NCI-H526 (cell line): ENCODE results near the gene OR5AU1.

Experiments used
- DNase-seq, 2 experiments: peaks; one replicate each; lab custom pipeline; 2025; lab: John Stamatoyannopoulos, UW

OR5AU1 gene

DNA sequence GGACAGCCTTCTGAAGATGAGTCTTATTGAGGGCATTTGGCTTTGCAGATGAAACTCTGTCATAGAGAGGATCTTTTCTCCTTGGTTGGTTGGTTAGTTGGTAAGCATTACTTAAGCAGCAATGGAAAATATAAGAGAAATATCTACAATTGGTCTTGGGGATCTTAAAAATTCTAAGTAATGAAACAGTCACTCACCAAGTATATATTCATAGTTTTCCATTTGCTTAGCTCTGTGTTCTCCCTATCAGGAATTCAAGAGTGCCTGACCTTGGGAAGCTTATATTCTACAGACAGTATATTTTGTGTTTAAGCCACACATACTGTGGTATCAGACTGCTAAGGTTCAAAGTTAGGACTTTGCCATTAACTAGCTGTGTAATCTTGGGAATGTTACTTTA lies at the start of gene OR5AU1:
Gene OR5AU1, minus strand, starts transcription at position 101 of the 400 bp plus-strand sequence. CDS start 191 bp downstream, outside the sequence.
- DNase-seq, result no peak

DNA sequence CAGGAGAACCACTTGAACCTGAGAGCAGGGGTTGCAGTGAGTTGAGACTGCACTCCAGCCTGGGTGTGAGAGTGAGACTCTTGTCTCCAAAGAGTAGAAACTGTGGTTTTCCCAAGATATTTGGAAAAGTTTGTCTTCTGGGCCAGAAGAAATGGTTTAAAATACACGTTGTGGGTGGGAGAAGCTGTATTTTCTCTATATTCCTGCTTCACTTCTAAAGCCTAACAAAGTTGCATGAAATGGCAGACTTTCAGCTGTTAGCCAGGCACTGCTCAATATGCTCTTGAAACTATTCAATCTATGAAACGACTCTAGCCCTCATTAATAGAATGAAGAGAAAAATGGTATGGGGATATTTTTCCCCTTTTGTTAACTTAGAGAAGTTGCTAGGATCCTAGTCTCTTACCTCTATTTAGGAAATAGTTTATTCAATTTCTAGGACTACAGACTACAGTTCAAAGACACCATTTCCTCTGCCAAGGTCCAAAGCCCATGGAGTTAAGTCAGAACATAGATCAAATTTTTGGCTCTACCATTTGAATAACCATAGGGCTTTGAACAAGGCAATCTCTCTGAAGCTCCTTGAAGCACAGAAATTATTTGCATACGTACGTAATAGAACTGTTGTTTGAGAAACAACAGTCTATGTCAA lies 49.3 kb upstream of the OR5AU1 start:
- no peak for DNase-seq

DNA sequence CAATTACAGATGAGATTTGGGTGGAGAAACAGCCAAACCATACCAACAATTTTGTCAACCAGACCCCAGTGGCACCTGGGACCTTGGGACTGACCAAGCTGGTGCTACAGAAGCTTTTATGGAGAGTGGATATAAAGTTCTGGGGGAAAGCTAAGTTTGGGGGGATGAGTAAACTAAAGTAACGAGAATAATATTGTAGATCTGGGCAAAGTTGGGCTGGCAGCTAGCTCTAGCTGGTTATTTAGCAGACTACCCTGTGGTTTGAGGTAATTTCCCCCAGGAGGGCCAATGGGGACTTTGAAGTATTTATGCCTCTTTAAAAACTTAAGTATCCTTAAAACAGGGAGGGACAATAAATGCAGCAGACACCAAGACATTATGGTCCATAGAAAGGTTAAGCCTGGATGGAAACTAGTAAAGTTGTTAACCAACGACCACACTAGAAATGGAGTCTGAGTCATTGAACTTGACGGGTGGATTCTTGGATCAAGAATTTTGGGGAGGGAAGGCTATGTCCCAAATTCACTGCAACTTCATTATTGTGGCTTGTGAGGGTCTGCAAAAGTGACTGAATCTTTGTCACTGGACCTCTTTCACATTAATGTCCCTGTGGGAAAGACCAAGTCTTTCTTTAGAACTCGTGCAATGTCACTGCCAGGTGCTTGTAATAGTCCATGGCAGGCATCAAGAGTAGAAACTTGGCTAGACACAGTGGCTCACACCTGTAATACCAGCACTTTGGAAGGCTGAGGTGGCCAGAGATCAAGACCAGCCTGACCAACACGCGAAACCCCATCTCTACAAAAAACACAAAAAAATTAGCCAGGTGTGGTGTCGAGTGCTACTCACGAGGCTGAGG lies 48.5 kb upstream of the OR5AU1 start:
- DNase-seq, result no peak

DNA sequence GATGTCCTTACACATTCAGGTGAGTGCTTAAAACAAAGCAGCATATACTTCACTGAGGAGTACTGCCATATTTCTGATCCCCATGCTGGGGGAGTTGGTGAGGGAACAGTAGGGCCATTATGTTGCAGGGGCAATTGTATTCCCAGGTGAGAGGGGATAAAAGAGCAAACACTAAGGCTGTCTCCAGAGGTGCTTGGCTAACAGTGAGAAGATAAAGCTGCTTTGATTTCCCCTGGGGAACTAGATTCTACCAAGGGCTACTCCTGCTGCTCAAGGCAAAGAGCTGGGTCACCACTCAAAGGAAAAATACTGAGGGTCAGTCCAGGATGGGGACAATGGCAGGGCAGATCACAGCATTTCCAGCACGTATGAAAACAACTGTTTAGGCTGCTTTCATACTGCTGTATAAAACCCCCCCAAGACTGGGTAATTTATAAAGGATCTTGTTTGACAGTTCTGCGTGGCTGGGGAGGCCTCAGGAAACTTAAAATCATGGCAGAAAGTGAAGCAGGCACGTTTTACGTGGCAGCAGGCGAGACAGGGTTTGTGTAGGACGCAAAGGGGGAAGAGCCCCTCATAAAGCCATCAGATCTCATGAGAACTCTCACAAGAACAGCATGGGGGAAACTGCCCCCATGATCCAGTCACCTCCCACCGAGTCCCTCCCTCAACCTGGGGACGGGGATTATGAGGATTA lies 47.8 kb upstream of the OR5AU1 start:
- DNase-seq, result peak in 1 of 2 experiments; percentile 16

DNA sequence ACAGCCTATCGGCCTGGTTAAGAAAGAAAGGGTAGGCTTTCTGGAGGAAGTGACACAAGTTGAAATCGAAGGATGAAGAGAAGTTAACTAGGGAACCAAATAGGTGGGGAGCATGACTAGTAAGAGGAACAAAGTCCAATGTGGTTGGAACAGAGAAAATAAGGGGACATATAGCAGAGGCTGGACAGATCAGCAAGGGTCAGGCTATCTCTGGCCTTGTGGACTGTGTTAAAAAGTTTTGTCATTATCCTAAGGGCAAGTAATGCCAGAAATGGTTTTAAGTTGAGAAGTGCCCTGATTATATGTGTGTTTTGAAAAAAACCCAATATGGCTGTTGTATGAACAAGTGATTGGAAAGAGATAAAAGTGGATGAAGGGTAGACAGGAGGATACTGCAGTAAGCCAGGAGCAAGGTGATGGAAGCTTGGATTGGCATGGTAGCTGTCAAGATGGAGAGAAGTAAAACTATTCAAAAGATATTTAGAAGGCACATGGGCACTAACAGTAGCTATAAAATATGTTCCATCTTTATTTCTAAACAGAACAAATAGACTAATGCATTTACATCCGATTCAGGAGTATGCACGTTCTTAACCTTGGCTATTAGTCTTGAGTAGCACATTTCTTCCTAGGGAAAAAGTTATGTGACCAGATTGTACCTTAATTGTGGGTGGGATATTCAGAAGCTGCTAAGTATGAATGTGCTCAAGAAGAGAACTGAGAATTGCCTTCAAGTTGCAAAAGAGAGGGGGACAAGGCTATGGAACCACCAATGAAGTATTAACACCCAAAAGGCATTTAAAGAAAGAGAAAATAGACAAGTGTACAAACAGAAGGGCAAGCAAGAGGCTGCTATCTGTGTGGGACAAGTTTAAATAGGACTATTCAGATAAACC lies 46.8 kb upstream of the OR5AU1 start:
- DNase-seq, result no peak

DNA sequence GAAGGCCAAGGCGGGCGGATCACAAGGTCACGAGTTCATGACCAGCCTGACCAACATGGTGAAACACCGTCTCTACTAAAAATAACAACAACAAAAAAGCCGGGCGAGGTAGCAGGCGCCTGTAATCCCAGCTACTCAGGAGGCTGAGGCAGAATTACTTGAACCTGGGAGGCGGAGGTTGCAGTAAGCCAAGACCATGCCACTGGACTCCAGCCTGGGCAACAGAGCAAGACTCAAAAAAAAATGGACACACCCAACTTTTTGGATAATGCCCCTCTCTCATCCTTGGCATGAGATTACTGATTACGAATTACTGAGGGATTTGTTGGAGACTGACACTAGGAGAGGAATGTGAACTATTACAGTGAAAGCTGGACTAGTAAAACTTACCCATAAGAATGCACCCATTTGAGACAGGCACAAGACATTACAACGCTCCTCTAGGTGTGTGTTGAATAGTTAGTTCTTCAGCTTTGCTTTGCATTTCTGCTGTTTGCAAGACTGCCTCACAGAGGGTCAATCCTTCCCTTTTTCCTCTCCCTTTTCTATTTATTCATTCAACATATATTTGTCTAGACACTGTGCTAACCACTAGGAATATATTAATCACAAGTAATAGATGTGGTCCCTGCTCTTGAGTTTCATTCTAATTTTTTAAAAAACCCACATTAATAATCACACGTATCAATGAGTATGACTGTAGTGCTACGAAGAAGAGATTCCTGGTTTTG lies 46.0 kb upstream of the OR5AU1 start:
- DNase-seq, result no peak

DNA sequence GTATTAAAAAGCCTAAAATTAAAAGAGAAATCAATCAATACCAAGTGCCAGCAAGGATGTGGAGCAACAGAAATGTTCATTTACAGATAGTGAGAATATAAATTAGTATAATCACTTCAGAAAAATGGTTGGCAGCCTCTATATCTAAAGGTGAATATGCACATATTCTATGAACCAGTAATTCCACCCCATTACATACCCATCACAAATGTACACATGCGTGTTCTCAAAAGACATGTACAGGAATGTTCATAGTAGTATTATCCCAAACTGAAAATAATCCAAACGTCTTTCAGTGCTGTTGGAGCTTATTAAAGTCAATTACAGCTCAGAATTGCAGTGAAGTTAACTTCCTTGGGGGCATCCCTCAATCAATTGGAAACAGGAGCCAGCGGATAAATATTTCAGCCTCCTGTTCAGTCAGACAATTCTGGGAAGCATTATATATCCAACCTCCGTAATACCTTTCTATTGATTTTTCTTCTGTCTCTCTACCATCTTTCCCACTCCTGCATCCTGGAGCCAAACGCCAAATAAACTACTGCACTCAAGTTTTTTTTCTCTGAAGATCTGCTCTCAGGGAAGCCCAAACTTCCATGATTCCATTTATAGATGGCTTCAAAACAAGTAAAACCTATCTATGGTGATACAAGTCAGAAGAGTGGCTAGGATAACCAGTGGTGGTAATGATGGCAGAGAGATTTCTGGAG lies 45.0 kb upstream of the OR5AU1 start:
- no peak for DNase-seq

DNA sequence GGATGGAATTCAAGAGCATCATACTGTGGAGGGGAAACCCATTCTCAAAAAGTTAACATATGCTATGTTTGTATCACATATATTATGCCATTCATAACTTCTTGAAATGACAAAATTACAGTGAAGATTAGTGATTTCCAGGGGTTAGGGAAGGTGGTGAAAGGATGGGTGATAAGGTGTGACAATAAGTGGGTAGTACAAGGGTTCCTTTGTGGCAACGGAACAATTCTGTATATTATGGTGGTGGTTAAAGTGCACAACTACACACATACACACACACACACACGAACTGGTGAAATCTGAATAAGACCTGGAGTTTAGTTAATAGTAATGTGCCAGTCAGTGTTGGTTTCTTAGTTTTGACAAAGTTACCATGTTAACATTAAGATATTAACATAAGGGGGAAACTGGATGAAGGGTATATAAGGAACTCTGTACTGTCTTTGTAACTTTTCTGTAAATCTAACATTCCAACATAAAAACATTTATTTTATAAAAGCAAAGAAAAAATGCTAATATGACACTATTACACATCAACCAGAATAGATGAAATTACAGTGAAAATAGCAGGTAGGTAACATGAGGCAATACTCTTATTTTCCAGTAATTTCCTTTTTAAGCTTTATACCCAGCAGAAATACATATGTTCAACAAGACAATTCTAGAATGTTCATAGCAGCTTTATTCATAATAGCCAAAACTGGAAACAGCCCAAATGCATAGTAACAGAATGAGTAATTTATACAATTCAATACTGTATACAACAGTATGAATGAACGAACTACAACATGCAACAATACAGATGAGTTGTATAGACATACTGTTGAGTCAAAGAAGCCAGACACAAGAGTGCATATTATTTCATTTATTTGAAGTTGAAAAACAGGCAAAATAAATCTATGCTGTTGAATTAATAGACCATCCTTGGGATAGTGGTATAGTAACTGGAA lies 44.0 kb upstream of the OR5AU1 start:
- no peak for DNase-seq

DNA sequence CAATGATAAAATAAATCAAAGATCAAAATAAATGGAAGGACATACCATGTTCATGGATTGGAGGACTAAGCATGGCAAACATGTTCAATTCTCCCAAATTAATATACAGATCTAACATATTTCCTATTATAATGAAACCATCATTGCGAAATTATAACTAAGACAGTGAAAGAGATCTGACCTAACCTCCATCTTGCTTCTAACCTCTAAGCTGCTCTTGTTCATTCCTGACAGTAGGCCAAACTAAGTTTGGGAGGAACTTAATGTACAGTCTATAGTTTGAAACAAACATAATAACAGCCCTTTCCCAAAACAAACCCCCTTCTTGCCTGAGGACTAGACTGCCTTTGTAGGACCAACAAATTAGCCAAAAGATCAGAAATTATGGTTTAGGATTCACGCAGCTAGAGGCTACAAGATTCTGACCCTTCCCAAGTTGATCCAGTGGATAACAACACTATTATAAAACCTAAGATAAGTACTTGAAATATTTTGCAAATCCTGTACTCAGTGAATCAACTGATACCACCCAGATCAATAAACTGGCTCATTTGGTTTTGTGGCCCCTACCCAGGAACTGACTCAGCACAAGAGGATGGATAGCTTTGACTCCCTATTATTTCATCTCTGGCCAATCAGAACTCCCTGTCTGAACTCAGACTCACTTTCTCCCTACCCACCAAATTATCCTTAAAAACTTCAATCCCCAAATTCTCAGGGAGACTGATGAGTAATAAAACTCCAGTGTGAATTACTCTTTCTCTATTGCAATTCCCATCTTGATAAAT lies 41.7 kb upstream of the OR5AU1 start:
- DNase-seq, result no peak

DNA sequence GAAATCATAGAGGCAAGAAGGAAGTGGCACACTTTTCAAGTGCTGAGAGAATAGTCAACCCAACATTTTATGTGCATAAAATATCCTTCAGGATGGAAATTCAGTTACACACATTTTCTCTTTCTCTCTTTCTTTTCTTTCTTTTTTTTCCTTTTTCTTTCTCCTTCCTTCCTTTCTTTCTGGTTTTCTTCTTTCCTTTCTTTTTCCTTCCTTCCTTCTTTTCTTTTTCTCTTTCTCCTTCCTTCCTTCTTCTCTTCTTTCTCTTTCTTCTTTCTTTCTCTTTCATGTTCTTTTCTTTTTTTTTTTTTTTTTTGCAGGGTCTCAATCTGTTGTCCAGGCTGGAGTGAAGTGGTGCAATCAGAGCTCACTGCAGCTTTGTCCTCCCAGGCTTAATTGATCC lies 38.7 kb upstream of the OR5AU1 start:
- no peak for DNase-seq

DNA sequence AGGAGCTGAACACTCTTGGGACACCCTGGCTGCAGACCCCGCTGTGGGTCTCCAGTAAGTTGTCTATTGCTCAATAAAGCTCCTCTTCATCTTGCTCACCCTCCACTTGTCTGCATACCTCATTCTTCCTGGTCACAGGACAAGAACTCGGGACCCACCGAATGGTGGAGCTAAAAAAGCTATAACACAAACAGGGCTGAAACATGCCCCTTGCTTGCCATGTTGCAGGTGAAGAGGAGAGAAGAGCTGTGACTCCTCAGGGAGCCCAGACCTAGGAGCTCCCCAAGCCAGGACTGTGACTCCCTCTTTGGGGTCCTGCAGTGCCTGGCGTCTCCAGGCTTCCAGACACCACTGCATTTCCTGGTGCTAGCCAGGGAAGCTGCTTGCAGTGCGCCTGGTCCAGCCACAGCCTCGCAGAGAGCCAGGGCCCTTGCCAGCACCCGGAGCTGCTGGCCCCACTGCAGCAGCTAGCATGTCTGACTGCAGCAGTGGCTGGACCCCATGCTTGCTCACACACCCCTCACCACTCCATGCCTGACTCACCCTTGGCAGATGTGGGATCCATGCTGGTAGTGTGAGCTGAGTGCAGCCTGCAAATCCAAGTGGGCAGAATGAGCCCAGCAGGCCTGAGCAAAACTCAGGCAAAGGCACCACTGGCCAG lies 37.1 kb upstream of the OR5AU1 start:
- DNase-seq, result no peak

DNA sequence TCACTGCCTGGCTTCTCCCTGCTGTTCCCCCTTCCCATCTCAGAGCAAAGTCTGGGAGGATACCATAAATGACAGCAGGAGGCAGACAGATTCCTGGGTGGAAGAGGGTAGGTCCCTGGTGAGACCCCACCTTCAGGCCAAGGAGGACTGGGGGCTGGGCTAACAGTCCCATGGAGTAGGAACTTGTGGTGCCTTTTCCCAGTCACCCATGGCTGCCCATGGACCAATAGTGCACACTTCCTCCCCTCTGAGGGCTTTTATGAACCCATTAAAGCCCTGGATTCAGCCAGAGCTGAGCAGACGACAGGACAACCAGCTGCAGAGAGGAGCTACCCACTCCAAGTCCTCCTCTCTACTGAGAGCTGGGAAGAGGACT lies 36.6 kb upstream of the OR5AU1 start:
- DNase-seq, result no peak

DNA sequence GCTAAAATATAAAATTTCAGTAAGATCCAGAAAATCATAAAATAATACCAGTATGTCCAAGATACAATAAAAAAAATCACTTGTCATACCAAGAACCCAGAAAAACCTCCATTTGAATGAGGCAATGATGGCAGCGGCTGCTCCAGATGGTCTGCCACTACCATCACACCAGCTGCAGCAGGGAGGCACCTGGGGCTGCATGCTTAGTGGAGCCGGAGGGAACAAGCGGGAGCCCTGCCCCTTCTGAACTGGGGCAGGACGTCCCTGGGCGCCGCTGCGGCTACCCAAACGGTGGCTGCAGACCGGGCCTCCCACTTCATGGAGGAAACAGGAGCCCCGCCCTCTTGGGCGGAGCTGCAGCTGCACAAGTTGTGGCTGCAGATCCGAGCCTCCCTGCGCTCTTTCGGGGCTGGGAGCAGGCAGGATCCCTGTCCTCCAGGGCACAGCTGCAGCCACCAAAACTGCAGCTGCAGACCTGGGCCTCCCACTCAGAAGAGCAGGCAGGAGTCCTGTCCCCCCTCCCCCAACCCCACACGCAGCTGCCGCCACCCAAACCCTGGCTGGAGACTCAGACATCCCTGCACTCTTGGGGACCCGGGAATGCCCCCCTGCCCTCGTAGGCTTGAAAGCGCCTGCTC lies 36.1 kb upstream of the OR5AU1 start:
- peak; percentile 72 to 87 for DNase-seq

DNA sequence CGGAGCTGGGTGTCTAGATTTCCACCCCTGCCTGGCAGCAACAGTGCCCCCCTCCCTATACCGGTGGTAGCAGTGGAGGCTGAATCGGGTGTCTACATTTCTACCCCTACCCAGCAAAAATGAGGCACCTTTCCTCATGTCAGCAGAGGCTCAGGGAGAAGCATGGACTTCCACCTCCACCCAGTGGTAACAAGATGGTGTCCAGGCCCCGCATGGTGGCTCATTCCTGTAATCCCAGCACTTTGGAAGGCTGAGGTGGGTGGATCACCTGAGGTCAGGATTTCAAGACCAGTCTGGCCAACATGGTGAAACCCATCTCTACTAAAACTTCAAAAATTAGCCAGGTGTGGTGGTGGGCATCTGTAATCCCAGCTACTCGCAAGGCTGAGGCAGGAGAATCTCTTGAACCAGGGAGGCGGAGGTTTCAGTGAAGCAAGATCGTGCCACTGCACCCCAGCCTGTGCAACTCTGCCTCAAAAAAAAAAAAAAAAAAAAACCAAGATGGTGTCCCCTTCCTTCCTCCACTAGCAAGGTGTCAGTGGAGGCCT lies 35.5 kb upstream of the OR5AU1 start:
- no peak for DNase-seq

DNA sequence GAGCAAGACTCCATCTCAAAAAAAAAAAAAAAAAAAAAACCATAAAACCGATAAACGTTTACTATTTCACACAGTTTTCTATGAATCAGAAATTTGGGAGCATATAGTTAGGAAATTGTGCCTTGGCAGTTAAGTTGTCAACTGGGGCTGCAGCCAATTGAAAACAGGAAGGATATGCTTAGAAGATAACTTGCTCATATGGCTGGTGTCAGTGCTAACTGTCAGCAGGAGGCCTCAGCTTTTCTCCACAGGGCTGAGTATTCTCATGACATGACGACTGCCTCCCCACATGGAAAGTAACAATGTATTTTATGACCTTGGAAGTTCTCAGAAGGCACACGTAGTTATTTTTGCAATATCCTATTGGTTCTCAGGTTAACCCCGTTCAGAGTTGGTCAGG lies 29.6 kb upstream of the OR5AU1 start:
- DNase-seq, result no peak

DNA sequence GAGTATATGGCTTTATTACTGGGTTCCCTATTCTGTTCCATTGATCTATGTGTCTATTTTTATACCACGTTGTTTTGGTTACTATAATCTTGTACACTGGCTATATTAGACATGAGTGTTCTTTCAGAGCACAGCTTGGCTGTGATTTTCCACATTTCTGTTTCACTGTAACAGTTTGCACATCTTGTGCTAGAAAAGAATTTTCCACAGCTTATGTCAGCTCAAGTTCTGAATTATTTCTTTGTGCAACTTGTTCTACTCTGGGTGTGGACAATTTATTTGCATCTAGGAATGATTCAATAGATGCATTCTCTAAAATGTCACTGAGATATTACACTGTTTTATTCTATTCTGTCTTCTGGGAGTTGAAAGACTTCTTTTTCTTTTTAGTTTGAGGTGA lies 28.4 kb upstream of the OR5AU1 start:
- DNase-seq, result no peak

DNA sequence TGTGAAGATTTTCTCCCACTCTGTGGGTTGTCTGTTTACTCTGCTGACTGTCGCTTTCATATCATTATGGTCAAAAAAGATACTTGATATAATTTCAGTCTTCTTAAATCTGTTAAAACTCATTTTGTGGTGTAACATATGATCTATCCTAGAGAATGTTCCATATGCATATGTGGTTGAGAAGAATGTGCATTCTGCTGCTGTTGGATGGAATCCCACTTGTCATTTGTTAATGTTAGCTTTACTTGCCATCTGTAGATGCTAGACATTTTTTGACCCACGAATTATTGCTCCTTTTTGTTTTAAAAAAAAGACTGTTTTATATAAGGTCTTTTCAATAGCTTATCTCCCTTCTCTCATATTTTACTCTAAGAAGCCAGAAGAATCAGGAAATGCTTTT lies 26.3 kb upstream of the OR5AU1 start:
- DNase-seq, result no peak
